ENCODE measurements around the gene NKX2-2.

Gene NKX2-2

GRCh38 chr20:21513181-21513663, 642 bp downstream of the NKX2-2 start:
- Histone ChIP-seq H3K27ac (ENCODE audit: low read depth, low read length) (no peak overlapping the region), H3K4me3 (ENCODE audit: low read depth, low read length) (peak overlapping the region; percentile 52), H3K27me3 (ENCODE audit: control insufficient read depth, insufficient read depth, low read length) (peaks cover 95% of the 10 kb centered on the region), H3K4me1 (ENCODE audit: control insufficient read depth, insufficient read depth, low read length) (peaks cover 54% of the 10 kb centered on the region), H3K9ac (ENCODE audit: low read length) (no peak overlapping the region), H3K36me3 (ENCODE audit: control insufficient read depth, insufficient read depth, low read length) (no peaks in the 10 kb centered on the region), H3K9me3 (ENCODE audit: control insufficient read depth, insufficient read depth, low read depth, low read length) (no peaks in the 10 kb centered on the region)

- no peak overlapping the region for H3K27ac ChIP-seq (ENCODE audit: low read depth, low read length)
- no peaks in the 10 kb centered on the region for H3K36me3 ChIP-seq (ENCODE audit: control insufficient read depth, insufficient read depth, low read length)
- H3K27me3 ChIP-seq (ENCODE audit: control insufficient read depth, insufficient read depth, low read length): peaks cover 95% of the 10 kb centered on the region
- H3K4me1 ChIP-seq (ENCODE audit: control insufficient read depth, insufficient read depth, low read length): peaks cover 49% of the 10 kb centered on the region
- no peaks in the 10 kb centered on the region for H3K9me3 ChIP-seq (ENCODE audit: control insufficient read depth, insufficient read depth, low read depth, low read length)
- peak overlapping the region; percentile 52 for H3K4me3 ChIP-seq (ENCODE audit: low read depth, low read length)
- no peak overlapping the region for H3K9ac ChIP-seq (ENCODE audit: low read length)
Measured at GRCh38 chr20:21512634-21513180, 1.2 kb downstream of the NKX2-2 start.

GRCh38 chr20:21511850-21512633, 1.8 kb downstream of the NKX2-2 start:
- no peak overlapping the region for H3K9ac ChIP-seq (ENCODE audit: low read length)
- H3K27me3 ChIP-seq (ENCODE audit: control insufficient read depth, insufficient read depth, low read length): peaks cover 95% of the 10 kb centered on the region
- H3K4me1 ChIP-seq (ENCODE audit: control insufficient read depth, insufficient read depth, low read length): peaks cover 46% of the 10 kb centered on the region
- no peak overlapping the region for H3K27ac ChIP-seq (ENCODE audit: low read depth, low read length)
- H3K36me3 ChIP-seq (ENCODE audit: control insufficient read depth, insufficient read depth, low read length): no peaks in the 10 kb centered on the region
- H3K9me3 ChIP-seq (ENCODE audit: control insufficient read depth, insufficient read depth, low read depth, low read length): no peaks in the 10 kb centered on the region
- peak overlapping the region; percentile 51 for H3K4me3 ChIP-seq (ENCODE audit: low read depth, low read length)

DNA sequence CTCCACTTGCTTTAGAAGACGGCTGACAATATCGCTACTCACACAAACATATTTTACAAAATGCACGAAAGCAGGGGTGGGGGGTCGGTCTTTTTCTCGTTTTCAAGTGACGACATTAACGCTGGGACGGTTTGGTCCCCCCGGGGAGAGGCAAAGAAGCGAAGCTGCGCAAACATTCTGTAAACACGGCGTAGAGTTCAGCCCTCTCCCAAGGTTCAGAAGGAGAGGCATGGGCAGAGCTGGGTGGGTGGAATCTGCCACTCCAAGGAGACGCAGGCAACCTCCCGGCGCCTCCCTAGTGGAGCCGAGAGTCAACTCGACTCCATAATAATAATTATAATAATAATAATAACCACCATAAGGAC, 2.4 kb downstream of the NKX2-2 start:
- Histone ChIP-seq H3K9me3 (ENCODE audit: control insufficient read depth, insufficient read depth, low read depth, low read length) (no peaks in the 10 kb centered on the region), H3K4me1 (ENCODE audit: control insufficient read depth, insufficient read depth, low read length) (peaks cover 46% of the 10 kb centered on the region), H3K9ac (ENCODE audit: low read length) (no peak overlapping the region), H3K27ac (ENCODE audit: low read depth, low read length) (no peak overlapping the region), H3K36me3 (ENCODE audit: control insufficient read depth, insufficient read depth, low read length) (no peaks in the 10 kb centered on the region), H3K27me3 (ENCODE audit: control insufficient read depth, insufficient read depth, low read length) (peaks cover 95% of the 10 kb centered on the region), H3K4me3 (ENCODE audit: low read depth, low read length) (peak overlapping the region; percentile 51)

DNA sequence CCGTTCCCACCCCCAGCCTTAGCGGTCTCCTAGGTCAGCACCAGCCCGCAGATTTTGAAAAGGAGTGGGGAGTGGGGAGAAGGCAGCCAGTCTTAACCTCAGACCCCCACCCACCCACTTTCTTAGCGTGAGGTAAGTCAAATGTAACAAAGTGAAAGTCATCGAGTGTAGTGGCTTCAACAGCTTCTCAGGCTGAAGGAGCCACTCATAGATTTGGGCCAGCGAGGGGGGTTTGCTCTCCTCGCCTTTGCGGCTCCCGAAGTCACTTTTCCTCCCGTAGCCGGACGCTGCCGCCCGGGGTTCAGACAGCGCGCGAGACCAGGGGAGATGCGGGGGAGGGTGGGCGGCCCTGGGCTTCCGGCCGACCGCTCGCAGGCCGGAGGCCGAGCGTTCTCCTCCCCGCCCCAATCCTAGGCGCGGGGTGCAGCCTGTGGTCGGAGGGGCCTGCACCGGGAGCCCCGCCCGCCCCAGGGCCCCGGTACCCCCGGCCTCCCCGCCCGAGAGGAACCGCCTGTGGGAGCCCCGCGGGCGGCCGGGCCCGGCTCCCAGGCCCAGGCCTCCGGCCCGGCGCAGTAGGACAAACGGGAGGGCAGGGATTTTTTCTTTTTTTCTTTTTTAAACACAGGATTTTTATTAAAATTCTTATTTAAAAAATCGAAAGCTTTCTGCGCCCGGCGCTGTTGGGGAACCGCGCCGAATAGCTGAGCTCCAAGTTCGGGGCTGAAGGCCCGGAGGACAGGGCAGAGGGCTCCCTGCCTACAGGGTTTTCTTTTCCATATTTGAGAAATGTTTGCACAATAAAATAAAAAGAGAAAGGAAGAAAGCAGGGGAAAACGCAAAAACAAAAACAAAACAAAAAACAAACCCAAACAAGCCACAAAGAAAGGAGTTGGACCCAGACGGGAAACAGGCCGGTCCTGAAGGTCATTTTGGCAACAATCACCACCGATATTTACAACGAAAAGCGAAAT, 3.2 kb downstream of the NKX2-2 start:
- peaks cover 40% of the 10 kb centered on the region for H3K4me1 ChIP-seq (ENCODE audit: control insufficient read depth, insufficient read depth, low read length)
- H3K27ac ChIP-seq (ENCODE audit: low read depth, low read length): no peak overlapping the region
- H3K27me3 ChIP-seq (ENCODE audit: control insufficient read depth, insufficient read depth, low read length): peaks cover 95% of the 10 kb centered on the region
- no peak overlapping the region for H3K9ac ChIP-seq (ENCODE audit: low read length)
- H3K9me3 ChIP-seq (ENCODE audit: control insufficient read depth, insufficient read depth, low read depth, low read length): no peaks in the 10 kb centered on the region
- no peaks in the 10 kb centered on the region for H3K36me3 ChIP-seq (ENCODE audit: control insufficient read depth, insufficient read depth, low read length)
- peak overlapping the region; percentile 55 for H3K4me3 ChIP-seq (ENCODE audit: low read depth, low read length)

DNA sequence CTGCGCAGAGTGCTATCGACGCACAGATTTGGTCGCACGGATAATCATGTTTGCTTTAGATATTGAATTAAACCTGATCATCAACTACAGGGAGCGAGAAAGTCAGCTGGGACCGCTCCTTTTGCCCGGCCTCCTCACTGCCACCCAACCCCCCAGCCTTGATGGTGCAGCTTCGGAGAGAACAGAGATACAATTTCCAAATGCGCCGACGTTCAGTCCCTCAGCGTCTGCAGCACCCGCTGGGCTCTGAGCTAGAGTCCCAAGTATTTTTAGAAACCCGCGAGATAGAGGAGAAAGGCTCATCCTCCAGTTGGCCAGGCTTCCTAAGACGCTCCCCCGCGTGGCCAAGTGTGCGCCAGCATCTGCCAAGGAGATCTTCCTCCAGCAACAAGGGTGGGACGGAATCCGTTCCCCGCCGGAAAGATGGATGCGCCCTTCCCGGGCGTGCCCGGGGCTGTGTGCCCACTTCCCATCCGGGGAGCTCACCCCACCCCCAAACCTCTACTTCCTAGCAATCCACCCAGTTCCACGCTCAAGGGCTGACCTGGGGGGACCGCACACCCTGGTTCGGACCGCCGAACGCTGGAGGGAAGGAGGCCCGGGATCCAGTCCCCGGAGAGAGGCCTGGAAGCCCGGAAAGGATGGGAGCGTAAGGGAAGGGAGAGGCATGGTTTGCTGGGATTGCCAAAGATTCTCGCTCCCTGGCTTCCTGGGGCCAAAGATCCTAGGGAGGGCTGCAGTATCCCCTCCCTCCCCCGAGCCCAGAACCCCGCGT, 4.1 kb downstream of the NKX2-2 start:
- peaks cover 39% of the 10 kb centered on the region for H3K4me1 ChIP-seq (ENCODE audit: control insufficient read depth, insufficient read depth, low read length)
- H3K27ac ChIP-seq (ENCODE audit: low read depth, low read length): no peak overlapping the region
- peaks cover 98% of the 10 kb centered on the region for H3K27me3 ChIP-seq (ENCODE audit: control insufficient read depth, insufficient read depth, low read length)
- no peak overlapping the region for H3K9ac ChIP-seq (ENCODE audit: low read length)
- no peaks in the 10 kb centered on the region for H3K9me3 ChIP-seq (ENCODE audit: control insufficient read depth, insufficient read depth, low read depth, low read length)
- H3K36me3 ChIP-seq (ENCODE audit: control insufficient read depth, insufficient read depth, low read length): no peaks in the 10 kb centered on the region
- H3K4me3 ChIP-seq (ENCODE audit: low read depth, low read length): peak overlapping the region; percentile 55

DNA sequence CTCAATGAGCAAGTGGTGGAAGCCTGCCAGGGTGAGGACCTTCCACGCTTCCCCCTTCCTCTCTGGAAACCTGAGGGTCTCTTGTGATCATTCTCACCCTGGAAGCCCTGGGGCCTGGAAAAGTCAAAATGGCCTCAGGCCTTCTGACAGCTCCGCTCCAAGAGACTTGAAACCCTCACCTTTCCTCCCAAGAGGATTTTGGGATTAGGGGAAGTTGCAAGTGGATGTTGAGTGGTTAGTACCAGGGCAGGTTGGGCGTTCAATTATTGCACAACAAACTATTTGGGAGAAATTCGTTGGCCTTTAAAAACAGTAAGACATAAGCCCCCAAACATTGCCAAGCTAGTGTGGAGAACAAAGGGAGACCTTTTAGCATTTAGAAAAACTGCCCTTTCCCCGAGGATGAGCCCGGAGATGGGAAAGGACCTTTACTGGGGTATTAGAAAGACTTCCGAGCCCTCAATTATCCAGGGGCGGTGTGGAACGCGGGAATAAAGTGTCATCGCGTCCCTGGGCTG, 4.7 kb downstream of the NKX2-2 start:
- H3K9ac ChIP-seq (ENCODE audit: low read length): no peak overlapping the region
- H3K9me3 ChIP-seq (ENCODE audit: control insufficient read depth, insufficient read depth, low read depth, low read length): no peaks in the 10 kb centered on the region
- peaks cover 100% of the 10 kb centered on the region for H3K27me3 ChIP-seq (ENCODE audit: control insufficient read depth, insufficient read depth, low read length)
- H3K4me1 ChIP-seq (ENCODE audit: control insufficient read depth, insufficient read depth, low read length): peaks cover 39% of the 10 kb centered on the region
- no peak overlapping the region for H3K27ac ChIP-seq (ENCODE audit: low read depth, low read length)
- H3K36me3 ChIP-seq (ENCODE audit: control insufficient read depth, insufficient read depth, low read length): no peaks in the 10 kb centered on the region
- H3K4me3 ChIP-seq (ENCODE audit: low read depth, low read length): no peak overlapping the region; the same call in none of the 2 replicates

DNA sequence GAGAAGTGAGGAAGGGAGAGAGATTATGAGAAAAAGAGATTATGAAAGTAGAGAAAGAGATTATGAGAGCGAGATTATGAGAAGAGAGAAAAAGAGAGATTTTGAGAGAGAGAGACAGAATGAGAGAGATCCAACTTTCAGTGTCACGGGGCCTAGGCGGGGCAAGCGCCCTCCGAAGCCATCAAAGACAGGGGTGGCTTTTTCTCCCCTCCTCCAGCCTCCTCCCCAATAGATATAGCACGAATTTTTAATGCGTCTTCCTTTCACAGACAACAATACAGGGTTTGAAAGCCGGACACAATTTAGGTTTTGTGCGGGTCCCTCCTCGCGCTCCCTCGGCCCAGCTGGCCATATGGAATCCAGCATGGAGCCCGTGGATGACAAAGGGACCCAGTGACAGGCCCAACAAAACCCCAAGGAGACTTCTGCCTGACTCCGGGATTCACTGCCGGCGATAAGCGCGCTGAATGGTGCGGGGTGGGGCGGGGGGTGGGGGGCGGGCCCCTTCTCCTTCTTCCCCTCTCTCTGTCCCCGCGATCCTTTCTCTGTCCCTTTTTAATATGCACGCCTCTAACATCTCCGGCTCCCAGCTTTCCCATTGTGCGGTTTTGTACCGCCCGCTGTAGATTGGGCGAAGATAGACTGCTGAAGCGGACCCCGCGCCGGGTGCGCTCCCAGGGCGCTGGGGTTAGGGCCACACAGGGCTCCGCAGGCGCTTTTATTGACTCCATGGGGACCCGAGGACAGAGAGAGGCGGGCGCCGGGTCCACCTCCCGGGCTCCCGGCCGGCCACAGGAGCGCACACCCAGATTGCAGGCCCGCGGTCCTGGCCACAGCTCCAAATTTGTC, 5.4 kb downstream of the NKX2-2 start:
- H3K4me1 ChIP-seq (ENCODE audit: control insufficient read depth, insufficient read depth, low read length): peaks cover 39% of the 10 kb centered on the region
- H3K9me3 ChIP-seq (ENCODE audit: control insufficient read depth, insufficient read depth, low read depth, low read length): no peaks in the 10 kb centered on the region
- no peak overlapping the region for H3K27ac ChIP-seq (ENCODE audit: low read depth, low read length)
- H3K36me3 ChIP-seq (ENCODE audit: control insufficient read depth, insufficient read depth, low read length): no peaks in the 10 kb centered on the region
- H3K27me3 ChIP-seq (ENCODE audit: control insufficient read depth, insufficient read depth, low read length): peaks cover 100% of the 10 kb centered on the region
- H3K9ac ChIP-seq (ENCODE audit: low read length): no peak overlapping the region
- no peak overlapping the region; the same call in 1 of the 2 replicates for H3K4me3 ChIP-seq (ENCODE audit: low read depth, low read length)

DNA sequence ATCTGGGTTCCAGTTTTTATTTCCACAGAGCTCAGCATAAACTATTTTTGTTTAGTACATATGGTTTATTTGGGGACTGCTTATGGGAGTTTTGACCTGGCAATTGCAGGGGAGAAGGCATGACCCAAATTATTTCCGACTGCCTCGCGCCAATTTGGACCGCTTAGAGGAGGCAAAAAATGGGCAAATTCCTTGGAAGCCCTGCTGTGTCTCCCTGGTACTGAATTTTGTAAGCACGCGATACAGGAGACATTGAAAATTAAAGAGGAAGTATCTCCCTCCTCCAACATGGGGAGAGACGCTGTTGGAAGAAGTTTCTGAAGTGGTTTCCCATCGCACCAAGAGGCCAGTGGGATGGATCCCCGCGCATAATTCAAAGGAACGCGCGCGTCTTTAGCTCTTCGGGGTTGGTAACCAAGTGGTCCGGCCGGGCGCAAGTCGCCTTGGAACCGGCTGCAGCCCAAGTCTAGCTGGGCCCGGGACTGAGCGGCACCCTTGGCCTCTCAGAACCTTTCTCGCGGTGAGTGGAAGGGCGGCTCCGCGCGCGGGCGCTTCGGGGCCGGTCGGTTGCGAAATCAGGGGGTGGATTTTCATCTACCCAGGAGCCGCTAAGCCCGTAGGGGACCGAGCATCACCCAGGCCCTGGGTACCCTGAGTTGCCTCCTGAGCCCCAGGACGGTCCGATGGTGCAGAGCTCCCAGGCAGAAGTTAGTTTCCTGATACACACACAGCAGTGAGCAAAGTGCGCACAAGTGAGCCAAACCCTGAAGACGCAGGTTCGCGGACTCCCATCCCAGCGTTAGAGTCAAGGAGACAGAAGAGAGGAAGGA, 6.2 kb downstream of the NKX2-2 start:
- no peak overlapping the region for H3K4me3 ChIP-seq (ENCODE audit: low read depth, low read length)
- peaks cover 100% of the 10 kb centered on the region for H3K27me3 ChIP-seq (ENCODE audit: control insufficient read depth, insufficient read depth, low read length)
- H3K9ac ChIP-seq (ENCODE audit: low read length): no peak overlapping the region
- H3K4me1 ChIP-seq (ENCODE audit: control insufficient read depth, insufficient read depth, low read length): peaks cover 31% of the 10 kb centered on the region
- no peak overlapping the region for H3K27ac ChIP-seq (ENCODE audit: low read depth, low read length)
- no peaks in the 10 kb centered on the region for H3K9me3 ChIP-seq (ENCODE audit: control insufficient read depth, insufficient read depth, low read depth, low read length)
- no peaks in the 10 kb centered on the region for H3K36me3 ChIP-seq (ENCODE audit: control insufficient read depth, insufficient read depth, low read length)
